ENCODE data around the gene RFX3.

The RFX3 gene

GRCh38 chr9:3525836-3526164, at the start of gene RFX3:
TSS of gene RFX3 (minus strand) at chr9:3526001. CDS start at chr9:3395588, 130,413 bp downstream.
- DNase-seq, result peak; percentile 85 to 88

GRCh38 chr9:3571500-3571899, 45.7 kb upstream of the RFX3 start:
- no peak for DNase-seq

- DNase-seq, result no peak
These were observed 43.7 kb upstream of the RFX3 start for GRCh38 chr9:3569529-3569928.

GRCh38 chr9:3567988-3568387, 42.2 kb upstream of the RFX3 start:
- no peak for DNase-seq

- DNase-seq, result no peak
These were observed 27.4 kb upstream of the RFX3 start for GRCh38 chr9:3553076-3553765.

DNA sequence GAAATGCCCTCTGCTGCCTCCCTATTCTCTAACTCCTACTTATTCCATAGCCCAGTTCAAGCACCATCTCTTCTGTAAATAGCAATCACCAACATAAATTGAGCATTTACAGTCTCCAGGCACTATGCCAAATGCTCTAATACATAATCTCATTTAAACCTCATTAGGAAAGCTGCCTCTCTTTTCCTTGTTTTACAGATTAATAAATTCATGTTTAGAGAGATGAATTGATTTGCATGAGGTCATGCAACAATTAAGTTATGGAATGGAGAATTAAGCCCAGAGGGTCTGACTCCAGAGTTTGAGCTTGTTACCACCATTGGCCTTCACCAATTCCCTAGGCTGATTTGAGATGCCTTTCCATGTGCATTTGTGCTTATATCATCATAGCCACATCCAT, 23.4 kb upstream of the RFX3 start:
- no peak for DNase-seq

DNA sequence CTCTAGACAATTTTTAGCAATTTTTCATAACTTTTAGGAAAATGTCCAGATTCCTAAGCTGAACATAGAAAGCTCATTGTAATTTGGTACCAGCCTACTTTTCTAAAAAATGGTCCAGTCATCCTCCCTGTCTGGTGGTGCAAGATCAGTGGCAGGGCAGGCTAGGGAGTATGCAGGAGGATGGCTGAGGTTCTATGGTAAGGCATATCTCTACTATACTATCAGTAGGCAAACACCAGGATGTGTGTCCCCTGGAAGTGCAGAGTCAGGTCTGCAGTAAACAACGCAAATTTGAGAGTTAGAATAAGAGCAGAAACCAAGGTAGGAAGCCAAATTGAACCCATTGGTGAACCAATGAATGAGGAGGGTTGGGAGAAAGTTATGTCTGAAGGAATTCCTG, 22.8 kb upstream of the RFX3 start:
- DNase-seq, result no peak

GRCh38 chr9:3541206-3541605, 15.4 kb upstream of the RFX3 start:
- DNase-seq, result no peak

- no peak for DNase-seq
These were observed 9.0 kb upstream of the RFX3 start for GRCh38 chr9:3534614-3535404.

DNA sequence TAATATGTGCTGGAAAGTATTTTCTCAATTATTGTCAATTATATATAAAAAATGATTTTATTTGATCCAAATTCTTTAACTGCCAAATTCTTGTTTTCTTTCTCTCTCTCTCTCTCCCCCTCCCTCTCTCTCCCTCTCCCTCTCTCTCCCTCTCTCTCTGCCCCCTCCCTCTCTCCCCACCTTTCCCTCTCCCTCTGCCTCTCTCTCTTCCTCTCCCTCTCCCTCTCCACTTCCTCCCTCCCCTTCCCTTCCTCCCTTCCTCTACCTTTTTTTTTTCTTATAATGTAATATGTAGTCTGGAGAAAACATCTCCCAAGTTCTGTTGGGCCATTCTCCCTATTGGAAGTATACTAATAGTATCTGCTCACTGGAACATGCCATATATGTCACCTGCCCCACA, 6.4 kb upstream of the RFX3 start:
- DNase-seq, result no peak

DNA sequence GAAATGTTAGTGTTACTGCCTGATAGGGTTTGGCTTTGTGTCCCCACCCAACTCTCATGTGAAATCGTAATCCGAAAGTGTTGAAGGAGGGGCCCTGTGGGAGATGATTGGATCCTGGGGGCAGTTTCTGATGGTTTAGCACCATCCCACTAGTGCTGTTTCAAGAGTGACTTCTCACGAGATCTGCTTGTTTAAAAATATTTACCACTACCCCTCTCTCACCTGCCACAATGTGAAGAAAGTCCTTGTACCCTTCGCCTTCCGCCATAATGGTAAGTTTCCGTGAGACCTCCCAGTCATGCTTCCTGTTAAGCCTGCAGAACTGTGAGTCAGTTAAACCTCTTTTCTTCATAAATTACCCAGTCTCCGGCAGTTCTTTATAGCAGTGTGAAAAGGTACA, 2.6 kb upstream of the RFX3 start:
- no peak for DNase-seq

DNA sequence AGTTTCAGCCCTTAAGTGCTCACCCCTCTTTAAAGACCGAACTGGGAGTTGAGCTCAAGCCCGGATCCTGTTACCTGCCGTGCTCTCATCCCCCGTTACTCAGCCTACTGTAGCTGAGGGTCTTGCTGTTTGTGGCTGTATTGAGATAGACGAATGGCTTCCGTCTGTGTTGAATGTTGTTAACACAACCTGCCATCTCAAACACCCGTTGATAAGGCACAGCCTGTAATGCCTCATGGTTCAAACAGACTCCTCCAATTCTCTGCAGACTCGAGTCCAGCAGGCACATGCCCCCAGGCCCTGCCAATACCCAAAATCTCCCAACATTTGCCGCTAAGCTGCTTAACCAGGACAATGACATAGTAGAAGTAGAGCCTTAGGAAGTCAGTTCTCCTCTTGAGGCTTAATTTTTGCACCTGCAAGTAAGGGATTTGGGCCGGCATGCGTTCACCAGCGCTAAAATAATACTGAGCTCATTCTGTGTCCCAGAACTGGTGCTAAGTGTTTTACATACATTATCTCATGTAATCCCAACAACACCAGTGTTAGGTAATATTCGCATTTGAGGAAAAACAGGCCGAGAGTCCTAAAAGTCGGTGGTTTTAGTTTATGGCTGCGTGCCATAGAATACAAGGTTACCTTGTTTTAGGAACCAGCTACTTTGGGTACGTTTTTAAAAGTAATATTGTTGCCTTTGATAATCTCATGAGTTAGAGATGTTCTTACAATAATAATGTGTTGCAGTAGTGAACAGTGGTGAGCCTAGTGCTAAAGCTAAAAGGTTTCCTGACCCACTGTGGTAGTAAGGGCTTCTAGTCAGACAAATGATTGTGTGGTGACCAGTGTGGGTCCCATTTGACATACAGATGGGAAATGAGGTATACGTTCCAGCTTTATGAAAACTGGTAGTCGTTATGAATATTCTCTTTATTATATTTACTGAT, 1.5 kb upstream of the RFX3 start:
- DNase-seq, result peak; percentile 49 to 52

- DNase-seq, result peak; percentile 70 to 76
These were observed 580 bp upstream of the RFX3 start for GRCh38 chr9:3526165-3526996.

DNA sequence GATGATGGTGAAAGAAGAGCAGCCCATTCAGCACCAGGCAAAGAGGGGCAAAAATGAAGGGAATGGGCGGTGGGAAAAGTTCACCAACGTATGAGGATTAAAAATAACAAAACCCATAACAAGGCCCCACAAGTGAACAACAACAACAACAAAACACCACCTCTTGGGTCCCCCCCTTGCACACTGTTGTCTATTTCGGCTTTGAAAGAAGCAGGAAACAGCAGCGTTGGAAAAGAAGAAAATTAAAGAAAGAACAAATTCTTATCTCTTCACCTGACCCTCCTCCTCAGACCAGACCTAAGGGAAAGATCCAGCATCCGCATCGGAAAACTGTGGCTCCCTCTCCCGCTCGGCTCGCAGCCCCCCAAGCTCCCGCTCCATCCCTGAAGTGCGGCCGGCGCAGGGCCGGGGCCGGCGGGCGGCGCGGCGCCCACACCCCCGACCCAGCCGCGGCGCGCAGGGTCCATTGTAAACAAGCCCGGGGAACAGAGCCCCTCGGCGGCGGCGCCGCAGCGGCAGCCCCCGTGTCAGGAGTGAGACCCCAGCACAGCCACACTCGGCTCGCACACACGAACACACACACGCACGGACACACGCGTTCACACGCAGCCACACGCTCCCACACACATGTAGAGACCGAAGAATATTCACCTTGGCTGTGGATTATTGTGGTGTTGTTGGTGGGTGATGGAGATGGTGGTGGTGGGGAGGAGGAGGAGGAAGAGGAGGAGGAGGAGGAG, 535 bp downstream of the RFX3 start:
- no peak for DNase-seq

DNA sequence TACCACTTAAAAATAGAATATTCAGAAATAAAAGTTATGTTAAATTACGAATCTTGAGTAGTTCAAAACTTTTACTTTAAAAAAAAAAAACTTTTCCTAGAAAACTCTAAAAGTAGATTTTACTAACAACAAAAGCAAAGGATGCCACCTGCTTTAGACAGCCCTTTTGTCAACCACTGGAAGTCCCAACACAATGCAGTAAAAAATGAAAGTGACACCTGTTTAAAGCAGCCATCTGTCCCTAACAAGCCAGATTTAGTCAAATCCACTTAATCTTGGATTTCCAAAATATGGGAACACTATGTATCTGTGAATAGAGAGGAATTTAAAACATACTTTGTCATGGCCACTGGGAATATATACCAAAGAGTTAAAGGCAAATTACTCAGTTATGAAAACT, 3.8 kb downstream of the RFX3 start:
- peak; percentile 44 to 71 for DNase-seq

DNA sequence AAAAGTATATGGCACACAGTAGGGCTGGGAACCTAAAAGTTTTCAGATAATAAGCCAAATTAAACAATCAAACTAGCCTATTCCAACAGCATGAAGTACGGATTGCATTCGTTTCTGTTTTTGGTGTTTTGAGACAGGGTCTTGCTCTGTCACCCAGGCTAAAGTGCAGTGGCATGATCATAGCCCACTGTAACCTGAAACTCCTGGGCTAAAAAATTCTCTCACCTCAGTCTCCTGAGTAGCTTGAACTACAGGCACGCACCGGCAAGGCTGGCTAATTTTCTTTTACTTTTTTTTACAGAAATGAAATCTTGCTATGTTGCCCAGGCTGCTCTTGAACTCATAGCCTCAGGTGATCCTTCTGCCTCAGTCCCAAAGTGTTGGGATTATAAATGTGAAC, 5.2 kb downstream of the RFX3 start:
- no peak for DNase-seq

- no peak for DNase-seq
These were observed 8.3 kb downstream of the RFX3 start for GRCh38 chr9:3517377-3518048.

- DNase-seq, result no peak
These were observed 9.0 kb downstream of the RFX3 start for GRCh38 chr9:3516667-3517330.

DNA sequence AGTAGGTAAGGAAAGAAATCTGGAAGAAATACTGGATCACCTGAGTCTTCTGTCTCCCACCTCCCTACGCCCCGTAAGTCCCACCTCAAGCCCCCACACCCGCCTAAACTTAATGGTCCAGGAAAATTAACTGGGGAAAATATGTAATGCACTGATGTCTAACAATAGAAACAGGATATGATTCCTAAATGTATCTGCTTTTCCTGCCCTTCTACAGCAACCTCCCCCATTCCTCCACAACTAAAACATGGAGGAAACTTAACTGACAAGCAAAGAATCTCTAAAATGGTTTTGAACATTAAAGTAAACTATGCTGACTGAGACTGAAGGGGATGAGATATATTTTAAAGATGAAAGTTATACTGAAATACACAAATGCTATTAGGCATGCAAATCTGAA, 10.4 kb downstream of the RFX3 start:
- no peak for DNase-seq

DNA sequence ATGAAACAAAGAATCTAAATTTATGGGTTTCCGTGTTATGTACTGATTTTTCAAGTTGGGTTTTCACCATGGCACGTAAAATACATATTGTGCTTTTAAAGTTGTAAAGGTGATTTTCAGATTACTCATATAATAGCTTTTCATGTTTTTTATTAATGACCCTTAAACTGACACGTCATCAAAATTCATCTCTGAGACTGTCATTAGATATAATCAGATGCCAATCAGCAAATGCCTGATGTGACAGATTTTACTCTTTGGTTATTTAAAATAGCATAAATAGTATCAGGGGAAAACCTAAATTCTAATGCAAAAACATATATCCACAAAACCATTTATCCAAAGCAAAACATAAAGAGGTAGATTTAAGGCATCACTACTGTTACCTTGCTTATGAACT, 11.0 kb downstream of the RFX3 start:
- DNase-seq, result no peak

Data from NCI-H524 (cell line).